ENCODE measurements around the gene GFI1.

The GFI1 gene

DNA sequence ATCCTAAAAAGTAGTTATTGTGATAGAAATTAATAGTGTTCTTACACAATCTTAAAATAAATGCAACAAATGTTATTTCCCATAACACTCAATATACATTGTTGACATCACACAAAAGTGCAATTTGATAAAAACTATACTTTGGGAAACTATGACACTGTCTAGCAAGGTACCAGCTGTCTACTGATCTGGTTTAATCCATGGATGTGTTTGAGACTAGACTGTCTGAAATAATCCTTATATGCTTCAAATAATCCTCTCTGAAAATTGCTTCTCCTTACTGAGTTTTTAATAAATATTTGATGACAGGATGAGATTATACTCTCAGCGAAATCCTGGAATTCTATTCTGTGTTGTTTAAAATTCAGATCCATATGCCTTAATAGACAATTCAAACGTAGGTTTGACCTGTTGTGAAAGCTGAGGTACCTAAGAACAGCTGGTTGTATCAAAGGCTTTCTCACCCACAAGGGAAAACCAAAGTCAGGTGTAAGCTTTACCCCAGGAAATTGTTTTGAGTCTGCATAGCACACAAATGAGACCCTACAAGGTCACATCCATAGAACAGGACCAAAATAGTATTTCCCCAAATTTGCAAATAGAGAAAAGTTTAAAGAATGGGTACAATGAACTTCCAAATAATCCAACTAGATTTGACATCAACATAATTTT, 8.8 kb upstream of the GFI1 start:
- no peak for TF ChIP-seq ZFX (IDR thresholded peaks at IDR 0.05)
- TF ChIP-seq, protein P1, sequence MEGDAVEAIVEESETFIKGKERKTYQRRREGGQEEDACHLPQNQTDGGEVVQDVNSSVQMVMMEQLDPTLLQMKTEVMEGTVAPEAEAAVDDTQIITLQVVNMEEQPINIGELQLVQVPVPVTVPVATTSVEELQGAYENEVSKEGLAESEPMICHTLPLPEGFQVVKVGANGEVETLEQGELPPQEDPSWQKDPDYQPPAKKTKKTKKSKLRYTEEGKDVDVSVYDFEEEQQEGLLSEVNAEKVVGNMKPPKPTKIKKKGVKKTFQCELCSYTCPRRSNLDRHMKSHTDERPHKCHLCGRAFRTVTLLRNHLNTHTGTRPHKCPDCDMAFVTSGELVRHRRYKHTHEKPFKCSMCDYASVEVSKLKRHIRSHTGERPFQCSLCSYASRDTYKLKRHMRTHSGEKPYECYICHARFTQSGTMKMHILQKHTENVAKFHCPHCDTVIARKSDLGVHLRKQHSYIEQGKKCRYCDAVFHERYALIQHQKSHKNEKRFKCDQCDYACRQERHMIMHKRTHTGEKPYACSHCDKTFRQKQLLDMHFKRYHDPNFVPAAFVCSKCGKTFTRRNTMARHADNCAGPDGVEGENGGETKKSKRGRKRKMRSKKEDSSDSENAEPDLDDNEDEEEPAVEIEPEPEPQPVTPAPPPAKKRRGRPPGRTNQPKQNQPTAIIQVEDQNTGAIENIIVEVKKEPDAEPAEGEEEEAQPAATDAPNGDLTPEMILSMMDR (conservative IDR thresholded peaks at IDR 0.05), result no peak
- H3K27ac ChIP-seq, result no peak overlapping the region

DNA sequence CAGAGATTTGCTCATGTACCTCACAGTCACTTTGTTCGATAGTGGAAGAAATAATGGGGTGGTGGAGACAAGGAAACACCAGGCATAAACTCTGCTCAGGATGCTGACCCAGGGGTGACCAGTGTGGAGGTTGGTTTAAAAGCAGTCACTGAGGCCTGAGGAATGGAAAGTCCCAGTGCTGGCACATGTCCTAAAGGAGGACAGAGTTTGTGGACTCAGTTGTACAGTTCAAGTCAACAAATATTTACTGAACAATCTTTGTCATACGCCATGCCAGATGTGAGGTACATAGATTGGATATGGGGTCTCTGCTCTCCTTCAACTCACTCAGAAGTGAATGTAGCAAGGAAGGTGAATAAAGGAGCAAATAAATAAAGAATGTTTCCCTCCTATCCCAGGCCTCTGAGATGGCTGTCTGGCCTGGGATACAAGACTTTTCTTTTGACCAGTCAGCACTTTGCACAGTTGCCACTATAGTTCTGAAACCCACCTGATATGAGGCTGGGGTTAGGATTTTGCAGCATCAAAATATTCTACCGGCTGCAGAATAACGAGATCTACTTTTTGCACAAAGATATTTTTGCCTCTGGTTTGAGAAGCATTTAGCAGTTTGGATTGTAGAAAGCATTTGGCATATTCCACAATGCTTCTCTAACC, 7.9 kb upstream of the GFI1 start:
- no peak for TF ChIP-seq ZFX (IDR thresholded peaks at IDR 0.05)
- TF ChIP-seq, protein P1 (conservative IDR thresholded peaks at IDR 0.05), result no peak
- H3K27ac ChIP-seq, result no peak overlapping the region

DNA sequence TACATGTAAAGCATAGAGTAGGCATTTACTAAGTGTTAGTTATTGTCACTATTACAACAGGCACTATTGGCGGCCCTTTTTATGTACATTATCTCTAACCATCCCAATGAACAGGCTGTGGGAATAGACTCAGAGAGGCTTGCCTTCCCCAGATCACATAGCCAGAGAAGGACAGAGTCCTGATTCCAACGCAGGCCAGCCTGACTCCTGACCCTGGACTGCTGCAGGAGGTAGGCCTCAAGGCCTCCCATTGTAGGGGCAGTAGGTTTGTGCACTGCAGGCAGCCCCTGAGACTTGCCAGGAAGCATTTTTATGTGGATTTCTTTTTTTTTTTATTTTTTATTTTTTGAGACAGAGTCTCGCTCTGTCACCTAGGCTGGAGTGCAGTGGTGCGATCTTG, 6.4 kb upstream of the GFI1 start:
- TF ChIP-seq ZFX (IDR thresholded peaks at IDR 0.05), result no peak
- TF ChIP-seq, protein P1 (conservative IDR thresholded peaks at IDR 0.05), result no peak

DNA sequence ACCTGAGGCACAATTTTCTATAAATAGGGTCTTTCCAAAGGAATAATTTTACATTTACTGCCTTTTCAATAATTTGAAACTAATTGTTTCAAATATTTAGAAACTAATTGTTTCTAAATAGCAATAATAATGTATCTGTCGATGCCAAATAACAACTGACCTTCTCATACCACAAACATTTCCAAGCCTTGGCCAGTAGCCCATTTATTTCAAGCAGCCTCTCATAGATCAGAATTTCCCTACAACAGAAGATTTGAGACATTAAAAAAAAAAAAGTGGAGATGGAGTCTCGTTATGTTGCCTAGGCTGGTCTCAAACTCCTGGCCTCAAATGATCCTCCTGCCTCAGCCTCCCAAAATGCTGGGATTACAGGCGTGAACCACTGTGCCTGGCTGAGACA, 2.1 kb upstream of the GFI1 start:
- TF ChIP-seq ZFX (IDR thresholded peaks at IDR 0.05), result no peak

More for the DNA sequence above, 6.4 kb upstream of the GFI1 start:
- no peak overlapping the region for H3K27ac ChIP-seq

DNA sequence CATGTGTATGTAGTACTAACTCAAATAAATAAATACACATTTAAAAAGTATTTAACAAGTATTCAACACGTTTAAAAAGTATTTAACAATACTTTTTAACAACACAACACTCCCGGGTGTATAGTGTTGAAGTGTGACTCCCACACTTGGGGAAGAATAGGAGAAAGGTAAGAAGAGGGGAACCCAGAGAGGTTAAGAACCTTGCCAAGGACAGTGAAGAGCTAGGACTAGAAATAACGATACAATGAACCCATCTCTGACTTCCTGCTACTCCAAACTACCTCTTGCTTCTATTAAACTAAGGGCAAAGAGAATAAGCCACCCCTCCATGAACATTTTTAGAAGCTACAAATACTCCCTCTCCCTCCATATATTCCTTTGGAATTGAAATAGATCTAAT, 1.7 kb upstream of the GFI1 start:
- H3K27ac ChIP-seq, result no peak overlapping the region
- TF ChIP-seq ZFX (IDR thresholded peaks at IDR 0.05), result no peak
- TF ChIP-seq, protein P1 (conservative IDR thresholded peaks at IDR 0.05), result no peak

More for the DNA sequence above, 2.1 kb upstream of the GFI1 start:
- H3K27ac ChIP-seq, result no peak overlapping the region

DNA sequence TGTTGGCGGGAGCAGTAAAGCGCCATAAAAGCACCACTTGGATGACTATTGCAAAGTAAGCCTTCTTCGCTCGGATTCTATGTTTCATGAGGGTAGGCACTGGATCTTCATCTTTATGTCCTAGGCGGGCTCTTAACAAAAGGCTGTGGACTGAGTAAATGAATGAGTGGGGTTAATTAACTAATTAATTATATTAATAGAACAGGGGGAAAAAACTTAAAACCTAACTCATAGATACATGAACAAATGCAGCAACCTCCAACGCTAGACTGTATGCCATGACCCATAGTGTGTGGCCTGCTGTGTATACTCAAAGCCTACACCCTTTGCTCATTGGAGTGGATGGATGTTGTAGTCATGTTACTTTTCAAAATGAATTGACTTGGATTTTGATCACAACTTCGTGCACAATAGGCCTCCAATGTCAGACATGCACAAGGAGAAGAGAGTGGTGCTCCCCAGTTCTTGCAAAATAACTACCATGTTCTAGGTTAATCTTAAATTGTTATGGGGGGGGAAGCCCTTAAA, 417 bp upstream of the GFI1 start:
- no peak for TF ChIP-seq ZFX (IDR thresholded peaks at IDR 0.05)
- TF ChIP-seq, protein P1 (conservative IDR thresholded peaks at IDR 0.05), result no peak
- H3K27ac ChIP-seq, result no peak overlapping the region

DNA sequence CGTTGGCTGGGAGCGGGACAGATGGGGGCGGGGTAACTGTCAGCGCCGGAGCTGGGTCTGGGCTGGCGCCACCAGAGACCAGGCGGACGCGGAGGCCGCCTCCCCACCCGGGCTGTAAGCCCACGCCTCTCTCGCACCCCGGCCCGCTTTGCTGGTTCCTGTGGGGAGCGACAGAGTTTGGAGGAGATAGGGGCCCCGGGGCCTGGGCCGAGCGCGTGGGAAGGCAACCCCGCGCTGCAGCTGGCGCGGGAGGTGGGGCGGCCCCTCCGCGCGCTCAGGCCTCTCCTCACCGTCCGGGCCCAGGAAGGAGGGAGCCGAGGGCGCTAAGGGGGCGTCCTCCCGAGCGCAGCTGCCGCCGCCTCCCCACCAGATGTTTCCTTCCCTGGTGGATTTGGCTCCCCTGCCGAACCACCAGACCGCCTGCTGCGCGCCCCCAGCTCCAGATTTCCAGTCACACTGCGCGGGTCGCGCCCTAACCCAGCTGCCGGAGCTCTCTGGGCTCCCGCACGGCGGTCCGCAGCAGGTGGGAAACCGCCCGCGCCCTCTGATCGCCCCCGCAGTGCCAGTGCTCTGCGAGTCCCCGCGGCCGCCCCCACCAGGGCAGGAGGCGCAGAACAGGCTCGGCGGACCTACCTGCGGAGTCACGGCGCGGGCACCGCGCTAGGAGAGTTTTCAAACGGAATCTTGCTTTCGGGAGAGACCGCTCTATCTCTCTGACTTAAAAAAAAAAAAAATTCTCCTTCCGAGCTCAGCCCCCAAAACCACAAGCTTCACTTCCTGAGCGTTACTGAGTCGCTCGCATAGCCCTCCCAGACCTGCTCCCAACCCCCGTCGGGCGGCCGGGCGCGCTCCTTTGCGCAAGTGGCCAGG, 1.1 kb downstream of the GFI1 start:
- peak overlapping the region; percentile 23; the same call in 1 of the 2 replicates for H3K27ac ChIP-seq
- TF ChIP-seq ZFX (IDR thresholded peaks at IDR 0.05), result peak; percentile 38; the same call in 1 of the 2 replicates
- TF ChIP-seq, protein P1 (conservative IDR thresholded peaks at IDR 0.05), result peak; percentile 78
